Midbrain (tissue), 1 donor: Measurements from ENCODE around the gene LRFN2.

Experiments used
- DNase-seq: peaks from one replicate; lab custom pipeline; 2025; lab: John Stamatoyannopoulos, UW

Gene LRFN2

DNA sequence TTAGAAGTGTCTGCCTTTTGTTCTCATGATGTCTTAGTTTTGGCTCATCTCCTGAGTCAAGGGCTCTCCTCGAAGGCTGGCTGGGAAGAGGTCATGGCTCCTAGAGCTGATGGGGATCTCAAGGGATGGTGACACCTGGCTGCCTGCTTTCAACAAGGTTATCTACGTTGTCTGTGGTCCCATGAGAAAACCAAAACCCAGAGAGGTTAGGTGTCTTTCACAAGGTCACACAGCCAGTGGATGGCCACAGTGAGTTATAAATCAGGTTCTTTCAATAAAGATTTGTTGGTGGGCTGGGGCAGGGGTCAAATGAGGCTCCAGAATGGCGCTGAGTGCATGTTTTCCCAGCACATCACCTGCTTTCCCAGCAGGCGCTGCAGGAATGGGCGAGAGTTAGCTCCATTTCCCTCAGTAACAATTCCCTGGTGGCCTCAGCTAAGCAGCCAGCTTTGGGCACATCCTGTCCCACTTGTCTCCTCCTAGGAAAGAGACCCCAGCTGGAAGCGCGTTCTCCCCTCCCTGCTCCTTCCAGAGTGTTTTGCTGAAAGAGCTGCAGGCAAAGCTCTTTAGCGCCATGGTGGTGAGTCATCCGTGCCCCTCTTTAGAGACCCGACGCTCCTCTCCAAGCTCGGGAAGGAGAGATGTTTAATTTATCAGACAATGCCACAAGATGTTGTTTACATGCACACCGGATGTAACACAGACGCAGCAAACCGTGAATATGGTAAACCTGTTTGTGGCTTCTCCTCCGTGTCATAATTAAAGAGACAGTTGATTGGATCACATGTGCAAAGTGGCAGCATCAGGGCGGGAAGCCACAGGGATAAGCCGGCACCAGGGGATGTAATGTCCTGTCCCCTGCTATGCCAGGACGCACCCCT lies 109.7 kb downstream of the LRFN2 start:
- DNase-seq = peak; percentile 23

DNA sequence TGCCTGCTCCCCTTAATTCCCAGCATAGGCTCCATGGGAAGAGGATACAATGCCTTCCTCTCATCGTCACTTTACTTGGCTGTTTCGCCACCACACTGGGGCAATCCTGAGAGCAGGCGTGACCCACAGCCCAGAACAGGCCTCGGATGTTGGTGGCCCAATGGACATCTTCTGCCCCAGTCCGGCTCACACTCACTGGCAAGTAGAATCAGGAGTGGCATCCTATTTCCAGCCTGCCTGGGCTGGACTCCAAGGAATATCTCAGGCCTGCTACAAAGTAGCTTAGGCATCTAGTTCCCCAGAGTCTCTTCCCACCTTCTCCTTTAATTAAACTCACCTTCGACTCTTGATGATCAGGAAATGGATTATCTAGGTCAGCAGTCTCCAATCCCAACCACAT lies 110.5 kb downstream of the LRFN2 start:
- no peak for DNase-seq

DNA sequence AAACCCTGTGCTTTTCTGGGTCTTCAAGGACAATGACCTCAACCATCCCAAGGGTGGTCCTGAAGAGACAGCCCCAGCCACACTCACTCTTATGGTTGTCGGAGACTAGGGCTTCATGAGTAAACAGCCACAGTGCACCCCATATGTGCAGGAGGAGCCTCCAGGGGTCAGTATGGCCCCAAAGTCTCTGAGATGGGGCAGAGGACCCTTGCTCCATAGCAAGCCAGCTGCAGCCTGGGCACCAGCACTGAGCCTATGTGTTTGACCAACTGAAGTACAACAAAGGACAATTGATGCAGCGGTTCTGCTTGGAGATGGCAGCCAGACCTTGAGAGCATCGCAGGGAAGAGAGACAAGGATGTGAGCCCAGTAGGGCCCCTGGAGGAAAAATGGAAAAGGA lies 112.2 kb downstream of the LRFN2 start:
- DNase-seq = no peak

DNA sequence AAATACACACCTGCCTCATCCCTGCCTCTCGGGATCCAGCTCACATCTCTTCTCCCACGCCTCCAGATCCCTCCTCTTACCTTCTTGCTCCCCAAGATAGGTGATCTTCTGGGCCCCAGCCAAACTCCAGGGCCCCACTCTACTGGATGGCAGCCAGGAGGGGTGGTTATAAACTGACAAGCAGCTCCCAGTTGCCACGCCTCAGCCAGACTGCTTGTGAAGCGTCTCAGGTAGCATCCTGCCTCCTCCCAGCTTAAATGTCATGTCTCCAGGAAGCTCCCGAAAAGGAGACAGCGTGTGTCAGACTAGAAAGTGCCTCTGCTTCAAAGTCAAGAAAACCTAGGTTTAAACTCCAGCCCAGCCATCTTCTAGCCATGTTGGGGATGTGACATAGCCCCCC lies 114.1 kb downstream of the LRFN2 start:
- no peak for DNase-seq

DNA sequence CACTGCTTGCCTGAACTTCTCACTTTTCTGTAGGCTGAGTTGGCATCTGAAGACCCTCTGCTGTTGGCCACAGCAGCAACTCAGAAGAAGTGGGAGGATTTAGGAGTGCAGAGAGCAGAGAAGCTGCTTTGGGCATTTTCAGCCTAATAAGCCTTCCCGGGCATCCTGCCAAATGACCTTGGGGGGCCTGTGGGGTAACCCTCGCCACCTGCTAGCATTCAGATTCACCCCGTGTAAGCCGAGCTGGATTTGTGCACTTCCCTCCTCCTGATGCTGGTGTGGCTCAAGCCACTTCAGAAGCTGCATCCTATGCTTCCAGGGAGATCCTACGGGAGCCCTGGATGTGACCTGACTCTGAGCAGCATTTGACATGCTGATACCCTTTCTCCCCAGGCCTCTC lies 114.8 kb downstream of the LRFN2 start:
- DNase-seq = no peak

DNA sequence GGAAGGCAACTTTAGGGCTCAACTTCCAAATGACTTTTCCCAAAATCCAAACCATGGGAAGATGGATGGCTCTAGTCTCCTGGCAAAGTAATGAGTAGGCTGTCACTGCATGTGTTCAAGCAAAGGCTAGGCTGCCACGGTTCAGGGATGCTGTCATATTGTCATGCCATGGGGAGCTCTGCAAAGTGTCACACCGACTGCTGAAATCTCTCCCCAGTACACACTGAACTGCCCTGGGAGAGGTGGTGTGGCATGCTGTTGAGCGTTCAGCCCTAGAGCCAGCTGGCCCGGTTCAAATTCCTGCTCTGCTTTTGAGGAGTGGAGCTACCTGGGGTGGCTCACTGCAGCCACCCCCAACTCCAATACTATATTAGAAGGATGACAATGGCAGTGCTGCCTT lies 115.9 kb downstream of the LRFN2 start:
- DNase-seq = no peak

DNA sequence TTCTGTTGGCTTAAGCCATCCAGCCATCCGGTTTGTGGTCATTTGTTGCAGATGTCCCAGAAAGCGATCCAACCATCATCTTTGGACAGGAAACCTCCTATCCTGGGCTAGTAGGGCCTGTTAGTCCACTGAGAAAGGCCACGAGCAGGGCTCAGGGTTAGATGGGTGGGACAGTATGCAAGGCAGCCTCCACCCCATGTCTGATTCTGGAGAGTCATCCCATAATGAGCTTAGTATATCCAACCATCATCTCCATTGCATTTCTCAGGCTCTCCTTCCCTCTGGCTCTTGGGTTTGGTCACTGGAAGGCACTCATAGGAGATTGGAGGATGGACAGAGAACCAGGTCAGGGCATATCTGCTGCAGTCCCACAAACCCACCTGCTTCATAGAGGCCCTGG lies 117.8 kb downstream of the LRFN2 start:
- DNase-seq = no peak

DNA sequence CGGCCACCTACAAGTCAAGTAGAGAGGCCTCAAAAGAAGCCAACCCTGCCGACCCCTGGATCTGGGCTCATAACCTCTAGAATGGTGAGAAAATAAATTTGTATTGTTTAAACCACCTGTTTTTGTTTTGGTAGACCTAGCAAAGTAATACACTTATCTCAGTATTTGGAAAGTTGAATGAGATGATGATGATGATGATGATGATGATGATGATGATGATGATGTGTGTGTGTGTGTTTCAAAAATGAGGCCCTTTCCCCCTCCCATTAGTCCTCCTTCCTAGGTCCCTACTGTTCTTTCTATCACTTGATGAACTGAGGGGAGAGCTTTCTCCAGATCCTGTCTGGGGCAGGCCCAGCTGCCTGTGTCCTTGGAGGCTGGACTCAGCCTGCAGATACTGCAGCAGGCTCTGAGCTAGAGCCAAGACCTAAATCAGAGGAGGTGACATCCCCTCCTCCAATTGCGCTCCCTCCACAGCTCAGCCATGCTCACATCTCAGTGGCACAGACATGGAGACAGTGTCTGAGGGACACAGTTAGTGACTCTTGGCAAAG lies 120.1 kb downstream of the LRFN2 start:
- DNase-seq = no peak

DNA sequence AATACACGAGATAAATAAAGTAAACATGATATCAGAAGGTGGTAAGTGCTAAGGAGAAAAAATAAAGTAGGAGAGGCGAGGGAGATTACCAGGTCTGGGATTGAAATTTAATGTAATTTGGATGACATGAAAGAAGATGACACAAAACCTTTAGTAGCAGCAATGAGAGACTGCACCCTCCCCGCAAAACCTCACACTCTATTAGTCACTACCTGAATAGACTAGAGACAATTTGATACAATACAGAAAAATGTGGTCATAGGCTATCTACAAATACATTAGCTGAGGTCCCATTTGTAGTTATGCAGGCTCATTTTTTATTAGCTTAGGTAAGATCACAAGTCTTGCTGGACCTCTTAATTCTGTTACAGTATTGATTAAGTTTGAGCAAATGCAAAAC lies 125.5 kb downstream of the LRFN2 start:
- DNase-seq = no peak

DNA sequence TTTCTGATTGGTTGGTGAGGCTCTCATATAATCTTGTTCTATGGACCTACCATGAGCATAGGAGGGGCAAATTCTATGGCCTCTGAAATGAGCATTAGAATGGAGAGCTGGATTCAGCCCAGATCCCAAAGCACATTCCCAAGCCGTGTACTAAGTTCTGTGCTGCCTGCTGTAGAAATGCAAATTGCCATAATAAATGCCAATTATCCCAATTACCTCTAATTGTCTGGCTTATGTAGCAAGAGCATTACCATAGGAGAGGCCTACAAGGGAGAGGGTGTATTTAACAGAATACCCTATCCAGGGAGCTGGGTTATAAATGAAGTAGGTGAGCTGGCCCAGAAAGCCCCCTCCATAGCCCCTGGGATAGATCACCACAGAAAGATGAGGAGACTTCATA lies 126.8 kb downstream of the LRFN2 start:
- no peak for DNase-seq

DNA sequence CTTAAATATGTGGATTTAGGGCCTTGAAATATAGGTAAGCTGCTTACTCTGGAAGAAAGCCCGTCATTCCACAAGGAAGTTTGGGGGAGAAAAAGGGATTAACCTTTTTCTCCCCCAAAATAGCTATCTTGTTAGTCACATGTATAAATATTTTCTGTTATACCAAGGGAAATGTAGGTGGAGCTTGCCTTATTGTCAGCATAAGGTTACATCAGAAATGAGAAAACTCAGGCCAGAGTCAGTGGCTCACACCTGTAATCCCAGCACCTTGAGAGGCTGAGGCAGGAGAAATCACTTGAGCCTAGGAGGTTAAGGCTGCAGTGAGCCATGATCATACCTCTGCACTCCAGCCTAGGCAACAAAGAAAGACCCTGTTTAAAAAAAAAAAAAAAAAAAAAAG lies 129.9 kb downstream of the LRFN2 start:
- no peak for DNase-seq

DNA sequence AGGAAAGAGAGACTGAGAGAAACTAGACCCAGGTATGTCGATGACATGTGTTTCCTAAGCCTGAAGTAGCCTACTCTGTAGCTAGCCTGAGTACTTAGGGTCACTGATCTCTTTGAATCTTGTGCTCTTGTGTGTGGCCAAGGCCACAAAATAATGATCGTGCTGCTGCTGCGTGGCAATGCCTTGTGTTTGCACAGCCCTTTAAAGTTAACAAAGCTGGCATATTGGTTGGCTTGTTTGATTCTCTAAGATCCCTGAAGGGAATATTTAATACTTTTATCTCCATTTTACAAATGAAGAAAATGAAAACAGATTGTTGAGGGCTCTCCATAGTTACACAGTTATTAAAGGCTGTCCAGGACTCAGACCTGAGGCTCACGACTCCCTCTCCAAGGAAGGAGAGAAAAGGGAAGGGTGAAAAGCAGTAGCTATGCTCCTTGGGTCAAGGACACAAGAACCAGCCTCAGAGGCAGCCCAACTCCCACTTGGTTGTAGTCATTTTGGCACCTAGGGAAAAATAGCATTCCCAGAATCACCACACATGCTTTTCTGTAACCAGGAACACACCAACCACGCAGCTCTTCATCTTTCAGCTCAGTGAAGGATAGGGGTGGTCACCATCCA lies 130.7 kb downstream of the LRFN2 start:
- no peak for DNase-seq

DNA sequence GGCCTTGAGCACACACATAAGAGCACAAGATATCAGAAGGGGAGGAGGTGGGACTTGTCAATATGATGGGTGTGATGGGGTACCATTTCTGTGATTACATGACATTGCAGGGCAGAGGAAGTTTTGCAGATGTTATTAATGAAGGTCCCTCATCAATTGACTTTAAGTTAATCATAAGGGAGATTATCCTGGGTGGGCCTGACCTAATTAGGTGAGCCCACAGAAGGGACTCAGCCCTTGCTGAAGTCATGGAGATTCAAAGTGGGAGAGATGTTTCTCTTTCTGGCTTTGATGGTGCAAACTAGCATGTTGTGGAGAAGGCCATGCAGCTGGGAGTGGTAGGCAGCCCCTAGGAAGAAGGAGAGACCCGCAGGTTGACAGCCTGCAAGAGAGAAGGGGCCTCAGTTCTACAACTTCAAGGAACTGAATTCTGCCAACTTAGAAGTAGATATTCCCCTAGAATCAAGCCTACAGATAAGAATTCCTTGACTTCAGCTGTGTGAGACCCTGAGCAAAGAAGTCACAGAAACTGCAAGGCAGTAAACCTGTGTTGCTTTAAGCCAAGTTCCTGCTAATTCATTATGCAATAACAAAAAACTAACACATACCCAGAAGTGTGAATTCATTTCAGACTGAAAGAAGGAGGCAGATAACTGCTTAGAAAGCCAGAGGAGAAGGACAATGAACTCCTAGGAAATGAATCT lies 131.3 kb downstream of the LRFN2 start:
- DNase-seq = no peak

DNA sequence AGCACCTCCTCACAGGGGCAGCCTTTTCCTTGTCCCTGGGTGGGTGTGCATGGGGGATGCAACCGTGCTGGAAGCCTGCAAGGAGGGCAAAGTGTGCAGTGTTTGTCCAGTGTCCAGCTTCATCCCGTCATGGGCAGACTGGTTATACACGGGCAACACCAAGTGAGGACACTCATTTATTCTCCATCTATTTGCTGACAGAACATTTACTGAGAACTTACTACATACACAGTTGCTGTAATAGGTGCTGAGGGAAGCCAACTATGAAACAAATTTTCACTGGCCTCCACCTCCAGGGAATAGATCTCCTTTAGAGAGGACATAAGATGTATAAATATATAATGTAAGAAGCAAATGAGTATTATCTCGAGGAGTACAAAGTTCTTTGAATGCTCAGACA lies 136.7 kb downstream of the LRFN2 start:
- DNase-seq = no peak

DNA sequence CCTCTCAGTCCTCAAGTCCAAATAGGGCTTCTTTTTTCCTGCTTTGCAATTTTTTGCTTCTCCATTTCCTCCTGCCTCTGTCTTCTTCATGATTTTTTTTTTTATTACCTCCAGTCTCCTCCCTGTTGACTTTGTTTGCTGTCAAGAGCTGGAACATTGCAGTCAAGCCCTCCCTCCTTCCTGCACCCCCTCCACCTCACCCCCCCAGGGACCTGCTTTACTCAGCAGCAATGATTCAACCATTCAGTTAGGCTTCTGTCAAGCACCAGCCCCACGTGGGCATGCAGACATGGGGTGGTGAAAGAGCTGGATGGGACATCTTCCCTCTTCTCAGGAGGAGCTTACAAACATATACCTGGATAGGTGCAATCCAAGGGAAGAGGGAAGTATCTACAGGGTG lies 142.4 kb downstream of the LRFN2 start:
- no peak for DNase-seq

DNA sequence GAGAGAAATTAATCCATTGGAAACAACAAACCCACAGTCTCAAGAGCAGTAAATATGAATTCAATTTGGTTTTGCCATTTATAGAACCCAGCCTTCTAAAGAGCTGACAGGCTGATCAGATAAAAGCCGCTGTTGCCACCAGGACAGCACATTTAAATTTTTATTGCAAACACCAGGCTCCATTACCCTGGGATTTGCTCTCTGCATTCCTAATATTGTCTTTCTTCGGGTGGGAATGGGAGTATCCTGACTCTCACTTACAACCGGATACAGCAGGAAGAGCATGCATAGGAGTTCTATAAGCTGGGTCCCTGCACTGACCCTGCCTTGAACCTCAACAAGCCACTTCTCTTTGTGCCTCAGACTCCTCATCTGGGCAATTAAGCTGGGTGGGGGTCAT lies 142.9 kb downstream of the LRFN2 start:
- no peak for DNase-seq

DNA sequence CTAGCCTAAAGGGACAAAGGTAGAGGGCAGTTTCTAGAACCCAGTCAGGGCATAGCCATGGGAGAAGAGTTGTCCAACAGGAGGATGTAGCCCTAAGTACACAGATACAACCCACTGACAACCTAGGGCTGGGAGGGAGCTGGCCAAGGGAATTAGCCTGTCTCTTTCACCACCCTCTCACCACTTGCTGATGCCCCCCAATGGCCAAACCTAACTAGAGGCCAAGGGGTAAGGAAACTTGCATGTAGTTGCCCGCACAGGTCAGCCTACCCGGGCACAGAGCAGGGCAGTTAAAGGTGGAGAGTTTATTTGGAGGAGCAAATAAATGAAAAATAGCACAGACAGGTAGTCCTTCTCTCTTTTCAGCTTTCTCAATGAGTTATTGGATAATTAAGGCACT lies 143.3 kb downstream of the LRFN2 start:
- DNase-seq = no peak

DNA sequence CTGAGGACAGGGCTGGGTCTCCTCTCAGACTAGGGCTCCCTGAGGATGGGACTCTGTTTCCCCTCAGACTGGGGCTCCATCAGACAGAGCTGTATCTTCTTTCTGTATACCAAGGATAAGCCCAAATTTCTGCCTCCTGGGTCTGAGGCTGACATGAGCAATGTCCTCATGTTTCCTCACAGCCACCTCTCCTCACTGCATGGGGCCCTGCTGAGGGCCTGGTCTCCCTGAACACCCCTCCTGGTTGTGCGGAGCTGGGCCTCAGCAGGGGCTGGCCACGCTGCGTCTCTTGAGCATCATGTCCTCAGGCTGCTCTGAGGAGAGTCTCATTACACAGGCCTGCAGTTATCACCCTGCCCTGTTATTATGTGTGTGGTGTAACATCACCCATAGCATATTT lies 144.6 kb downstream of the LRFN2 start:
- no peak for DNase-seq

DNA sequence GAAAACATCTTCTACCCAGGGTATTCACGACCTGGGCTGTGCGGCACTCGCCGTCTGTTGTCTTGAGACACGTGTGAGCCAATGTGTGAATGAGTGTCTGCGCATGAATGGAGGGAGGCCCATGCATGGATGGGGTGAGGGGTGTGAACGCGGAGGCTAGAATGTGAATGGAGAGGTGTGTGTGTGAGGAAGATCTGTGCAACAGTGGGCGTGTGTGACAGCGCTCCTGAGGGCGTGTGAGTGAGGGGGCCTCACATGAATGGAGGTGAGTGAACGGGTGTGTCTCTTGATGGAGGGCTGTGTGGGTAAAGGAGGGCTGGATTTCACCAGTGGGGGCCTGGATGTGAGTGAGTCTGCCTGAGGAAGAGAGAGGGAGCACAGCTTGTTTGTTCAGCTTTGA lies 146.0 kb downstream of the LRFN2 start:
- no peak for DNase-seq

DNA sequence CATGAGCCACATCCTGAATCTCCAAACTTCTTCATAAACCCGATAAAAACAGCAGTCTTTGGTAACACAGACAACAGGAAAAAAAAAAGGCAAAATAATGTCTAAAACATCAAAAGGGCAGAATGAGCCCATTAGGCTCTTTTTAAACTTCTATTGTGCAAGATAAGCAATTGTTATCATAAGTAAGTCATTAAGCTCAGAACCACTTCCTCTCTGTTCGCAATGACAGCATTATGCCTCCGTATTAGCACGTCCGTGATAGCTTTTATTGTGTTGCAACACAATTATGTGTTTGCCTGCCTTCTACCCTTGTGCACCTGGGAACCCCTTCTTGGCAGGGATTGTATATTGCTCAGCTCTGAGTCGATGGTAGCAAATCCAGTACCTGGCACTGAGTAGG lies 147.1 kb downstream of the LRFN2 start:
- DNase-seq = no peak

DNA sequence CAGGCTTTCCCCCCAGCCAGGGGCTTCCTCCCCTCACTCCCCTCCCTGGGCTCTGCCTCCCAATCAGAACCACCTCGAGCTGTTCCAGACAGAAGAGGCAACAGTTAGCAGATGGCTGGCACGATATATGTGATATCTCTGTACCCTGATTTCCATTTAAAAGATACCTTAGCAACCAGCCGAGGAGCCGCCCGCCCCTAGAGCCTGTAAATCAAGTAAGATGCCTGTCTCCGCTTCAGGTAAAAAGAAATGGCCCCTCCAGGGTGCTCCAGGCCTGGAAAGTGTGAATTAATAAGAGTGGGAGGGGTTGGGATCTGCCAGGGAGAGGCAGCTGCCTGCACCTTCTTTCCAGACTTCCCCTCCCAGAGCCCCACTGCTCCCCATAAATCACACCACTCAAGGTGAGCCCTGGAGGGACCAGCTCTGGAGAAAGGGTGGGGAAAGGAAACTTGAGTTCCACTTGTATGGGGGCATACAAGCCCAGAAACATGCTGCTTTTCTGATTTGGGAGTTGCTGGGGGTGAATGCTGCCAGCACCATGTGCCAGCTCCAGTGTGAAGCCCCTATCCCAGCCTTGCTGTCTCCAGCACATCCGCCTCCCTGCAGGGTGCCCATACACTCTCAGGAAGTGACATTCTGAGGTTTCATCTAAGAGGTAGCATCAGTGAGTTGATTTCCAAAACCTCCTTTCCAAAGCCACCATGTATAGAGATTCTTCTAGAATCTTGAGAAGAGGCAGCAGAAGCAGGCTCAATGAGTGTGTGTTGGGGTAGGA lies 148.0 kb downstream of the LRFN2 start:
- no peak for DNase-seq

DNA sequence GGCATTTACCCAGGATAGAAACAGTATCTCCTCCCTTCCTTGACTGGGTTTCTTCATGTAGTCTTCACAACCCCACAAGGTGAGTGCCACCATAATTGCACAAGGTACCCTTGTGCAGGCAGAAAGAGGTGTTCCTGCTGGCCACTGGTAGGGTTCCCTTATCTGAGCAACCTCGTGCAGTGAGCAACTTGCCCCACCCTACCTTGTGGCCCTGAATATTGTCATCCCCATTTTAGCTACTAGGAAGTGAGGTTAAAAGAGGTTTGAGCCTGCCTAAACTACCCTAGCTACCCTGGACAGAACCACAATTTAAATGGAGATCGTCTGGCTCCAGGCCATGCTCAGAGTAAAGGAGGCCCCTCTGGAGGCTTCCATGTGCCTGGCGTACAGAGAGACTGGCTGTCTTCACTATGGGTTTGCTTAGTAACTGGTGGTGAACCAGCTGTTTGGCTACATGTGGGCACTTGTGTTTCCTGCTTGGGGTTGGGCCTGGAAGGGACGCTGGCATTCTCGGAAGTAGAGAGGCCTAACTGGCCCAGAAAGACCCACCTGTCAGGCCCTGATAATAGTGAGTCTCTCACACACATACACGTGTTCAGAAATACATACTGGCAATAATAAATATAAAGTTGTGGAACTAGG lies 148.8 kb downstream of the LRFN2 start:
- no peak for DNase-seq
